HepG2 (cell line): ENCODE data around the gene TCF3. TPM values are rescaled to one million over a fixed set of nuclear protein-coding genes. Genes with fewer than 3 reads are reported as not detected.
A peak's percentile ranks its signal among the peaks of the same experiment; 100 is the strongest.

ENCODE experiments used
- ADNP ChIP-seq: sonication (generic); formaldehyde crosslinking; IDR thresholded peaks from 2 replicates; pipeline ENCODE4 v1.4.0; 2020; ENCODE audit warnings: missing genetic modification reagents
- ATRX ChIP-seq: sonication (generic); formaldehyde crosslinking; IDR thresholded peaks from 2 replicates; pipeline ENCODE4 v1.4.0; 2020; ENCODE audit warnings: missing genetic modification reagents, borderline replicate concordance
- CSRNP1 ChIP-seq: sonication (generic); formaldehyde crosslinking; IDR thresholded peaks from 2 replicates; pipeline ENCODE4 v1.8.1; 2023; ENCODE audit warnings: mild to moderate bottlenecking, missing genetic modification reagents
- FOSL1 ChIP-seq: sonication (generic); formaldehyde crosslinking; IDR thresholded peaks from 2 replicates; pipeline ENCODE4 v1.9.0; 2021; ENCODE audit warnings: missing genetic modification reagents, borderline replicate concordance
- GATAD2A ChIP-seq: IDR thresholded peaks from 2 replicates; pipeline ENCODE4 v1.6.1; 2016
- HNRNPUL1 ChIP-seq: fragments of 200-400 bp; formaldehyde crosslinking; IDR thresholded peaks from 2 replicates; pipeline ENCODE4 v1.6.1; 2017; ENCODE audit warnings: low read depth, mild to moderate bottlenecking, low read length, moderate library complexity
- RERE ChIP-seq: IDR thresholded peaks from 2 replicates; pipeline ENCODE4 v1.6.1; 2016; ENCODE audit warnings: low read depth, missing genetic modification reagents, missing compliant biosample characterization
- SALL1 ChIP-seq: sonication (generic); formaldehyde crosslinking; IDR thresholded peaks from 2 replicates; pipeline ENCODE4 v1.8.0; 2022; ENCODE audit warnings: mild to moderate bottlenecking, missing genetic modification reagents
- SKI ChIP-seq: fragments of 450-650 bp; IDR thresholded peaks from one replicate; pipeline ENCODE4 v1.6.1; 2018; ENCODE audit warnings: mild to moderate bottlenecking; ENCODE audit not compliant: partially characterized antibody
- ZBED4 ChIP-seq: sonication (generic); formaldehyde crosslinking; IDR thresholded peaks from 2 replicates; pipeline ENCODE4 v1.4.0; 2020; ENCODE audit warnings: missing genetic modification reagents, borderline replicate concordance
- ZBTB14 ChIP-seq: sonication (generic); formaldehyde crosslinking; IDR thresholded peaks from 2 replicates; pipeline ENCODE4 v1.4.0; 2020; ENCODE audit warnings: missing genetic modification reagents
- ZNF160 ChIP-seq: sonication (generic); formaldehyde crosslinking; IDR thresholded peaks from 2 replicates; pipeline ENCODE4 v1.8.0; 2022; ENCODE audit warnings: mild to moderate bottlenecking, inconsistent platforms, missing genetic modification reagents
- ZNF382 ChIP-seq: sonication (generic); formaldehyde crosslinking; IDR thresholded peaks from 2 replicates; pipeline ENCODE4 v1.5.0; 2020; ENCODE audit warnings: missing genetic modification reagents, mild to moderate bottlenecking, borderline replicate concordance
- ZNF549 ChIP-seq: sonication (generic); formaldehyde crosslinking; IDR thresholded peaks from 2 replicates; pipeline ENCODE4 v1.5.0; 2020; ENCODE audit warnings: missing genetic modification reagents
- ZNF563 ChIP-seq: sonication (generic); formaldehyde crosslinking; IDR thresholded peaks from 2 replicates; pipeline ENCODE4 v1.8.0; 2022; ENCODE audit warnings: mild to moderate bottlenecking, moderate library complexity, missing genetic modification reagents
- ZNF670 ChIP-seq: sonication (generic); formaldehyde crosslinking; IDR thresholded peaks from 2 replicates; pipeline ENCODE4 v1.8.0; 2022; ENCODE audit warnings: mild to moderate bottlenecking, missing genetic modification reagents, borderline replicate concordance
- polyA plus RNA-seq, 8 experiments: library from polyadenylated mRNA; depleted of rRNA in 3 of 8; stranded (reverse) in 7 of 8; unstranded in 1 of 8; fragments of >200 nt; fragmentation: Illumina TruSeq in 4 of 8; extraction: Trizol in 4 of 8; gene quantifications; 2 replicates each; pipeline versions ENCODE4 v1.2.1 to v1.2.3, GENCODE V29; 2011 to 2016; ENCODE audit warnings: low read depth in 4 of 8, missing spikeins in 1 of 8, mixed read lengths in 1 of 8; ENCODE audit not compliant: insufficient read depth in 1 of 8
- total RNA-seq, 5 experiments: library from RNA; depleted of rRNA; stranded (reverse); fragments of >200 nt; fragmentation: Illumina TruSeq; extraction: Trizol; gene quantifications; 2 replicates each; pipeline ENCODE4 v1.2.3, GENCODE V29; 2016; ENCODE audit warnings: low read depth in 1 of 5

The TCF3 gene
- total and polyA plus RNA-seq, 2 of the 13 experiments (the other 11 are each of a cell fraction or from before 2014, with no cell fraction given), result 51.4 to 53.2 TPM

GRCh38 chr19:1652471-1653299, at the start of gene TCF3 (continued):
- TF ChIP-seq ADNP (CRISPR knock-in tag), result peak; percentile 81; the same call in 1 of the 2 replicates
- no peak for TF ChIP-seq ZNF563
- peak; percentile 41; the same call in 1 of the 2 replicates for TF ChIP-seq SALL1
- TF ChIP-seq GATAD2A, result no peak
- TF ChIP-seq HNRNPUL1, result 0 out of 2 replicates have a peak, but pooled peaks have one; percentile 63
- TF ChIP-seq ZBTB14 (CRISPR knock-in tag), result peak; percentile 46
- no peak for TF ChIP-seq CSRNP1
- peak; percentile 61; the same call in 1 of the 2 replicates for TF ChIP-seq ZBED4 (CRISPR knock-in tag)
- no peak for TF ChIP-seq ZNF382 (CRISPR knock-in tag)
- TF ChIP-seq ZNF670, result no peak
- no peak for TF ChIP-seq ZNF160 (CRISPR knock-in tag)
- no peak for TF ChIP-seq ZNF549 (CRISPR knock-in tag)
- TF ChIP-seq FOSL1, result no peak
- TF ChIP-seq ATRX, result no peak
- TF ChIP-seq SKI, result peak; percentile 80
- TF ChIP-seq RERE (CRISPR knock-in tag), result no peak
